Spleen (tissue), 11 donors: ENCODE measurements around the gene EIF5B. TPM values are rescaled to one million over a fixed set of nuclear protein-coding genes. Genes with fewer than 3 reads are reported as not detected.

ENCODE experiments used
- DNase-seq: peaks from one replicate; pipeline ENCODE4 v3.0.0-alpha.2; 2020
- H3K27ac ChIP-seq, 8 donors: fragments of 200-600 bp; sonication (generic) in 7 of 8; 1 replicate in 4 of 8; 2 replicates in 4 of 8; pipeline versions ENCODE4 v1.5.0 to v1.8.0; 2016 to 2021; ENCODE audit warnings: inconsistent platforms in 4 of 8, mild to moderate bottlenecking in 4 of 8, moderate library complexity in 1 of 8
- H3K27me3 ChIP-seq, 7 donors: fragments of 200-600 bp; sonication (generic) in 6 of 7; replicated peaks in 1 of 7; 1 replicate in 4 of 7; 2 replicates in 3 of 7; pipeline versions ENCODE4 v1.5.0 to v1.8.0; 2016 to 2021; ENCODE audit warnings: inconsistent platforms in 3 of 7, mild to moderate bottlenecking in 1 of 7
- H3K36me3 ChIP-seq, 6 donors: fragments of 200-600 bp; sonication (generic) in 5 of 6; 1 replicate in 4 of 6; 2 replicates in 2 of 6; pipeline versions ENCODE4 v1.5.0 to v1.8.0; 2016 to 2021; ENCODE audit warnings: inconsistent platforms in 2 of 6
- H3K4me1 ChIP-seq, 6 donors: fragments of 200-600 bp; sonication (generic) in 5 of 6; 1 replicate in 3 of 6; 2 replicates in 3 of 6; pipeline versions ENCODE4 v1.5.0 to v1.8.0; 2016 to 2021; ENCODE audit warnings: inconsistent platforms in 3 of 6
- H3K4me3 ChIP-seq, 8 donors: fragments of 200-600 bp; sonication (generic) in 7 of 8; 1 replicate in 4 of 8; 2 replicates in 4 of 8; pipeline versions ENCODE4 v1.5.0 to v1.8.0; 2016 to 2021; ENCODE audit warnings: inconsistent platforms in 4 of 8, mild to moderate bottlenecking in 4 of 8, moderate library complexity in 2 of 8
- H3K9me3 ChIP-seq, 8 donors: fragments of 200-600 bp; sonication (generic) in 7 of 8; 1 replicate in 4 of 8; 2 replicates in 4 of 8; pipeline versions ENCODE4 v1.5.0 to v1.8.0; 2016 to 2021; ENCODE audit warnings: inconsistent platforms in 4 of 8
- CTCF ChIP-seq, 11 experiments: fragments of 200-600 bp in 7 of 11; fragments of 450-650 bp in 4 of 11; sonication (generic) in 4 of 11; IDR thresholded peaks in 8 of 11; conservative IDR thresholded peaks in 3 of 11; 1 replicate in 7 of 11; 2 replicates in 4 of 11; pipeline versions ENCODE4 v1.4.0 to v1.8.0; 2016 to 2021; ENCODE audit warnings: antibody characterized with exemption in 11 of 11, inconsistent platforms in 4 of 11, mild to moderate bottlenecking in 1 of 11
- POLR2A ChIP-seq, 3 donors: fragments of 450-650 bp; IDR thresholded peaks; one replicate each; pipeline ENCODE4 v1.5.1; 2017; ENCODE audit warnings: antibody characterized with exemption in 3 of 3, mild to moderate bottlenecking in 1 of 3
- POLR2AphosphoS5 ChIP-seq, 3 donors: sonication (generic); formaldehyde crosslinking; IDR thresholded peaks; one replicate each; pipeline ENCODE4 v1.5.1; 2017; ENCODE audit warnings: antibody characterized with exemption in 3 of 3
- WGBS, 5 donors: extraction: QIAGEN DNeasy Blood & Tissue Kit in 3 of 5; methylation state at CpG; one replicate each; pipeline versions ENCODE4 v1.1.5 to v1.1.7; 2013 to 2018; 5-methylcytosine and 5-hydroxymethylcytosine counted together
- intact Hi-C: fragments of 100-400 bp; cut with DNase I; formaldehyde crosslinking; loops from one replicate; pipeline ENCODE4 v1.15.0; 2023; ENCODE audit warnings: low total_unique reads
- polyA plus RNA-seq, 3 donors: library from polyadenylated mRNA; stranded (reverse); fragments of 200-250 nt; gene quantifications; one replicate each; pipeline ENCODE4 v1.2.1, GENCODE V29; 2013
- total RNA-seq, 7 donors: library from RNA; depleted of rRNA in 3 of 7; stranded (reverse); fragments of >200 nt in 3 of 7; fragmentation: NEBNext Ultra II Directional in 4 of 7; extraction: Animal tissue kit (Norgen Biotek cat#: 25700) in 4 of 7; gene quantifications; one replicate each; pipeline versions ENCODE4 v1.1.0 to v1.2.1, GENCODE V29; 2016 to 2021
- donor health status: healthy with polysubstance abuse.
- donor health status: DM: no; HTN: no; CAD: no; lungs with moderate emphysema.
- donor health status: DM: no; HTN: no; CAD: no.
- donor health status: Bipolar disorder and iron deficiency.
- donor health status: healthy.
- donor health status: DM: no; HTN: no; CAD: no.
- donor health status: DM: yes; HTN: yes; CAD: no.

The EIF5B gene
- total and polyA plus RNA-seq, 10 donors = 14.6 to 49.5 (median 31.6) TPM

DNA sequence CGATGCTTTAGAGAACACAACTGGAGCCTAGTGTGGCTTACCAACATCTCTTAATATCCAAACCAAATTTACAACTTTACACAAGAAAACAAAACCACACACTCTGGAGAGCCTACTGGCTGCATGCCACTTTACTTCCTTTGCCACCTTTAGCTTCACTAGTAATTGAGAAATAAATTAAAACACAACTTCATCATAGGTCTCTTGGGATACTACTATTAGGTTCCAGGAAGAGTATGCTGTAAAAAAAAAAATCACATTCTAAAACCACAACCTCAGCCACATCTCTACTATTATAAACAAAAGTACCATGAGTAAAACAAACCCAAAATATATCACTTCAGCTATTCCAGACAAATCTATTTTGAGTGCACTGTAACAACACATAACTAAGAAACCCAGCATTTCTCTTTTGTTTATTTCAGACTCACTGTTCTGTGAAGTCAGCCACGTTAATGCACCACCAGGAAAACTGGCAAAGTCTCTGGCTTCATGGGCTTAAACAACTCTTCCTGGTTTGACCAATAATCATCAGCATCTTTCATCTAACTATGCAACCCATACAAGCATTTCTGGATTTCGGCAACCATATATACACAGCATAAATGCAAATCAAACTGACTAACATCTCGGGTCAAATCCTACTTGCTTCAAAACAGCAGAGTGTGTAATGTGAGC lies 93.6 kb downstream of the EIF5B start:
- intact Hi-C loops = no loop called here

DNA sequence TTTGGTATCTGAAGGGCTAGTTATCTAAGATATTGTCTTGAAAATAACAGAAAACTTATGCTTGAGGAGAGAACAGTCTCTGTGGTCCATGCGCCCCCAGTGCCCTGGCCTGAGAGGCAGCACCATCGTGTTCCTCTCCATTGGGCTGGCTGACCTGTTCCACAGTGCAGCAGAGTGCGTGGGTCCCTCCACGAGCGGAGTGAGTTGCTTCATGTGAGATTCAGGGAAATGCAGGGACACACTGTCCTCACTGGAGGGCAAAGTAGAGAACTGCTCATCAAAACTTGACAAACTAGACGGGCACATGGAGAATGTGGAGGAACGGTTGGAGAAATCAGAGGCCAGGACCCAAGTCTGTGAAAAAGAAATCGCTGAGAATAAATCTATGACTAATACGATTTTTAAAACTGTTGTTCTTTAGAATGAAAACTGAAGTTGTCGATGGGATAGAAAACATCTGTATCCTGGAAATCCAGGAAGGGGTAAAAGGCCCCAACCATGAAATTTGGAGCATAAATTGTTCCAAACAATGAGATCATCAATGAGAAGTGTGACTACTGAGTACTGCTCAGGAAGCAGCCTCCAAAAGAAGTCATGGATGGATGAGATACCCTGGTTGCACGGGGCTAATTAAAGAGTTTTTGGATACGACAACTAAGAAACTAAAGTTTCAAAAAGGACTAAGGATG lies 94.5 kb downstream of the EIF5B start:
- no peaks in the 10 kb centered on the region for H3K27me3 ChIP-seq
- no peaks in the 10 kb centered on the region for H3K4me1 ChIP-seq
- DNase-seq = no peak
- TF ChIP-seq CTCF (IDR thresholded peaks at IDR 0.05 in 8 of 11, conservative IDR thresholded peaks at IDR 0.05 in 3 of 11) = no peak
- H3K4me3 ChIP-seq = no peak overlapping the region
- no peak overlapping the region for H3K27ac ChIP-seq
- no peaks in the 10 kb centered on the region for H3K9me3 ChIP-seq
- peaks cover 3 to 74% (median 45%) of the 10 kb centered on the region in 6 donors for H3K36me3 ChIP-seq
- WGBS, 5 donors = 90 to 95% (median 93%) methylated on average over 12 of the region's 12 CpGs
- intact Hi-C loops = no loop called here

More for the DNA sequence above, 93.6 kb downstream of the EIF5B start:
- DNase-seq = no peak
- Histone ChIP-seq H3K9me3 (no peaks in the 10 kb centered on the region), H3K4me1 (no peaks in the 10 kb centered on the region), H3K27ac (no peak overlapping the region), H3K4me3 (no peak overlapping the region), H3K27me3 (no peaks in the 10 kb centered on the region), H3K36me3 (peaks cover 3 to 84% (median 50%) of the 10 kb centered on the region in 6 donors)
- 67 to 77% (median 73%) methylated on average over 4 of the region's 4 CpGs for WGBS, 5 donors
- TF ChIP-seq POLR2A (IDR thresholded peaks at IDR 0.05) (no peak), POLR2AphosphoS5 (IDR thresholded peaks at IDR 0.05) (no peak), CTCF (IDR thresholded peaks at IDR 0.05 in 8 of 11, conservative IDR thresholded peaks at IDR 0.05 in 3 of 11) (no peak)

GRCh38 chr2:99433340-99433739 lies 96.2 kb downstream of the EIF5B start:
- 73 to 88% (median 79%) methylated on average over 2 of the region's 2 CpGs for WGBS, 5 donors
- Histone ChIP-seq H3K4me3 (no peak overlapping the region), H3K4me1 (no peaks in the 10 kb centered on the region), H3K27me3 (no peaks in the 10 kb centered on the region), H3K36me3 (peaks cover 2 to 74% (median 34%) of the 10 kb centered on the region in 6 donors), H3K27ac (no peak overlapping the region), H3K9me3 (no peaks in the 10 kb centered on the region)
- no peak for DNase-seq
- TF ChIP-seq POLR2A (IDR thresholded peaks at IDR 0.05) (no peak), POLR2AphosphoS5 (IDR thresholded peaks at IDR 0.05) (no peak), CTCF (IDR thresholded peaks at IDR 0.05 in 8 of 11, conservative IDR thresholded peaks at IDR 0.05 in 3 of 11) (no peak)
- intact Hi-C loops = no loop called here

GRCh38 chr2:99436874-99437273 lies 99.7 kb downstream of the EIF5B start:
- no peaks in the 10 kb centered on the region for H3K27me3 ChIP-seq
- DNase-seq = no peak
- no peak overlapping the region for H3K27ac ChIP-seq
- 97 to 98% (median 97%) methylated on average over 10 of the region's 10 CpGs for WGBS, 5 donors
- TF ChIP-seq POLR2AphosphoS5 (IDR thresholded peaks at IDR 0.05) = no peak
- no peak for TF ChIP-seq CTCF (IDR thresholded peaks at IDR 0.05 in 8 of 11, conservative IDR thresholded peaks at IDR 0.05 in 3 of 11)
- no peak for TF ChIP-seq POLR2A (IDR thresholded peaks at IDR 0.05)
- H3K9me3 ChIP-seq = no peaks in the 10 kb centered on the region
- H3K4me1 ChIP-seq = no peaks in the 10 kb centered on the region
- H3K36me3 ChIP-seq = peaks cover 0 to 71% (median 26%) of the 10 kb centered on the region in 6 donors
- intact Hi-C loops = no loop called here
- H3K4me3 ChIP-seq = no peak overlapping the region
